Measurements from ENCODE around the gene TSHZ2. TPM values are rescaled to one million over a fixed set of nuclear protein-coding genes. Genes with fewer than 3 reads are reported as not detected.
"Not testable (repeated sequence)": the region's sequence is repeated elsewhere in the genome, so short reads cannot be mapped to it uniquely, and the experiment has no call there.

The TSHZ2 gene
- total RNA-seq, 1 donor from 2014 or later, result 0.06 TPM

DNA sequence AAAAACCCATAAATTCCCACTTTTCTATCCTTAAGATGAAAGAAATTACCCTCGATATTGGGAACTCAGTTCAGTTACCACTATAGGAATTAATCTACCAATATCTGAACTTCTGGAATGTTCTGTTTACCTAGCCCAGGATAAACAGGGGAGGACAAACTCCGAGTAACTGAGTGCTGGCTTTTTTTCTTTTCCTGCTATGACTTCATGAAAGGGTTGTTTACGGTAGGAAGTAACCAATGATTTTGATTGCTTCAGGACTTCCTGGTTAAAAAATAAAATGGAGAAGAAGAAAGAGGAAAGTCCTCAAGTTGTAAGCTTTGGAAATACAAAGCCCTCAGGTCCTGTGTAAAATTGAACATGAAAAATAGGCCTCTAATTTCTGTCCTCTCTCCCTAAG is 453.8 kb downstream of the TSHZ2 start:
- DNase-seq (ENCODE audit: low read depth), result no peak
- TF ChIP-seq, protein P1, sequence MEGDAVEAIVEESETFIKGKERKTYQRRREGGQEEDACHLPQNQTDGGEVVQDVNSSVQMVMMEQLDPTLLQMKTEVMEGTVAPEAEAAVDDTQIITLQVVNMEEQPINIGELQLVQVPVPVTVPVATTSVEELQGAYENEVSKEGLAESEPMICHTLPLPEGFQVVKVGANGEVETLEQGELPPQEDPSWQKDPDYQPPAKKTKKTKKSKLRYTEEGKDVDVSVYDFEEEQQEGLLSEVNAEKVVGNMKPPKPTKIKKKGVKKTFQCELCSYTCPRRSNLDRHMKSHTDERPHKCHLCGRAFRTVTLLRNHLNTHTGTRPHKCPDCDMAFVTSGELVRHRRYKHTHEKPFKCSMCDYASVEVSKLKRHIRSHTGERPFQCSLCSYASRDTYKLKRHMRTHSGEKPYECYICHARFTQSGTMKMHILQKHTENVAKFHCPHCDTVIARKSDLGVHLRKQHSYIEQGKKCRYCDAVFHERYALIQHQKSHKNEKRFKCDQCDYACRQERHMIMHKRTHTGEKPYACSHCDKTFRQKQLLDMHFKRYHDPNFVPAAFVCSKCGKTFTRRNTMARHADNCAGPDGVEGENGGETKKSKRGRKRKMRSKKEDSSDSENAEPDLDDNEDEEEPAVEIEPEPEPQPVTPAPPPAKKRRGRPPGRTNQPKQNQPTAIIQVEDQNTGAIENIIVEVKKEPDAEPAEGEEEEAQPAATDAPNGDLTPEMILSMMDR (conservative IDR thresholded peaks at IDR 0.05; ENCODE audit: low read depth, low read length), result no peak
- H3K4me3 ChIP-seq (ENCODE audit: low read depth, low read length), result no peak overlapping the region

DNA sequence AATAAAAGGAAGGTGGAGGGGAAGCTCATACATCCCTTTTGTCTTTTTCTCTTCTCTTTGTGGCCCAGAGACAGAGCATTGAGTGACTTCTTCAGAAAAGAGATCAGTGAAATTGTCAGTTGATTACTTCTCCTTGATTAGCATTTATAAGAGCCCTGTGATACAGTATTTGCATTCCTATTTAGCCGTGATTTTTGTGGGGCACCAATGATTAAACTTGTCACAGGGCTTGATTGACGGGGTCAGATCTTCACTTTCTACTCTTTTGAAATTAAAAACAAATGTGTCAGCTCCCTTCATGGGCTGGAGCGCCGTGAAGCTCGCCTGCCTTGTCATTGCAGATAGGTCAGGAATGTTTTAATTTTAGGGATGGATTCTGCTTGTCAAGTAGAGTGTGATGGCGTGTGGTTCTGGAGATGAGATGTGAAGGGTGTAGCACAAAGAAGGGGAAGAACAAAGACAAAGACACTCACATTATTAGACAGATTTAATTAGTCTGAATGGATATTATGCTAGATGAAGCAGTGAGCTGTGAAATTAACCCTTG is 454.7 kb downstream of the TSHZ2 start:
- TF ChIP-seq, protein P1 (conservative IDR thresholded peaks at IDR 0.05; ENCODE audit: low read depth, low read length), result no peak
- no peak for DNase-seq (ENCODE audit: low read depth)
- H3K4me3 ChIP-seq (ENCODE audit: low read depth, low read length), result no peak overlapping the region

DNA sequence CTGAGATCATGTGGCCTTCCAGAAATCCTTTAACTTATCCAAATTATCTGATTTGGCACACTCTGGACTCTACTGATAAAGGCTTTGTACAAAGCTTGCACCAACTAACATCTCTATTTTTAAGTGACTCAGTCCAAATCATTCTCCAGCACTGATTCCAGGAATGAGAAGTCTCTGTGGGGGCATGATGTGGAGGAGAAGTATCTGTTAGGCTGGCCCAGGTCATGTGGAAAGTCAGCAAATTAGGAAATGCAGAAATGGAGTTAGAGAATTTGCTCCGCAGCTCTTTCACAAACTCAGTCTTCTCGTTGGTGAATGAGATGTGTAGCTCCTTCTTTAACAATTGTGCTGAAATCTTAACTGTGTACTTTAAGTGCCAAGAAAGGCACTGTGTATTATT is 455.8 kb downstream of the TSHZ2 start:
- no peak overlapping the region for H3K4me3 ChIP-seq (ENCODE audit: low read depth, low read length)
- DNase-seq (ENCODE audit: low read depth), result no peak
- TF ChIP-seq, protein P1 (conservative IDR thresholded peaks at IDR 0.05; ENCODE audit: low read depth, low read length), result no peak

DNA sequence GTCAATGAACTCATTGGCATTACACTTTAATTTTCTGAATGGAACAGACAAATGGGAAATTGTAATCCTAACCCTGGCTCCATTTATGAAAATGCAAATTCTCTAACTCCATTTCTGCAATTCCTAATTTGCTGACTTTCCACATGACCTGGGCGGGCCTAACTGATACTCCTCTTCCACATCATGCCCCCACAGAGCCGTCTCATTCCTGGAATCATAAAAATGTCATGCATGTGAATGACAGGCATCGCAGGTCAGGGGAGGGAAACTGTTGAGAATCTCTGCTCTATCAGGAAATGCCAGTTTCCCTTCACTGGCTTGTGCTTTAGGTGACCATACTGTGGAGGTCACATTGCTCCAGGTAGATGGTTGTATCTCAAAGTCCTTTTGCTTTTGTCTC is 456.4 kb downstream of the TSHZ2 start:
- no peak overlapping the region for H3K4me3 ChIP-seq (ENCODE audit: low read depth, low read length)
- DNase-seq (ENCODE audit: low read depth), result no peak
- TF ChIP-seq, protein P1 (conservative IDR thresholded peaks at IDR 0.05; ENCODE audit: low read depth, low read length), result no peak

DNA sequence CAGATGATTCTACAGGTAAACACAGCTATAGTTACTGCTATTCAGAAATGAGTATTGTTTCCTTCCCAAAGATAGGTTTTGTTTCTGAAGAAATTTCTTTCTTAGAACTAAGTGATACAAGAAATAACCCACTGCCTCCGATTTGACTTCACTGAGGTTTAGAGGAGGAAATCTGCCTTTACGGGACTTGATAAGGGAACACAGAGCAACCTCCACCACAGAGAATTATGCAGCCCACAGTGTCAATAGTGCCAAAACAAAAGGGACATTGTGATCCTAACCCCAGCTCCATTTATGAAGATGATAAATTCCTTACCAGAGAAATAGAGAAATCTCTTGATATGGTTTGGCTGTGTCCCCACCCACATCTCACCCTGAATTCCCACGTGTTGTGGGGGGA is 456.8 kb downstream of the TSHZ2 start:
- TF ChIP-seq, protein P1 (conservative IDR thresholded peaks at IDR 0.05; ENCODE audit: low read depth, low read length), result no peak

DNA sequence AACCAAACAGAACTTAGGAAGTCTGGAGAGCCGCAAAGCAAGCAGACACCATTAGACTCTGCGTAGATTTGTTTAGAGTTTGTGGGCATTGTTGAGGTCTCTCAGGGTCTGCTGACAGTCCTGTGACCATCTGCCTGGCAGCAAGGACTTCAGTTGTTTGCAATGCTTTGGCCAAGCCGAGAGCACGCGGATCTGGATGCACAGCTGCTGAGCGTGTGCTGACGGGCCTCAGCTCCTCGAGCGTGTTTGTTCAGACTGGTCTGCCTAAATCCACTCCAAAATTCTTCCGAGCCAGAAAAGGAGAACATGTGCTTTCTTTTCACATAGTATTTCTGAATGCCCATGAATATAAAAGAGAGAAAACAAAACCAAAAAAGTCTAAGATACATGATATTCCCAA is 462.5 kb downstream of the TSHZ2 start:
- TF ChIP-seq, protein P1 (conservative IDR thresholded peaks at IDR 0.05; ENCODE audit: low read depth, low read length), result no peak
- DNase-seq (ENCODE audit: low read depth), result no peak
- H3K4me3 ChIP-seq (ENCODE audit: low read depth, low read length), result no peak overlapping the region

More for the DNA sequence above, 456.8 kb downstream of the TSHZ2 start:
- H3K4me3 ChIP-seq (ENCODE audit: low read depth, low read length), result no peak overlapping the region
- DNase-seq (ENCODE audit: low read depth), result no peak

DNA sequence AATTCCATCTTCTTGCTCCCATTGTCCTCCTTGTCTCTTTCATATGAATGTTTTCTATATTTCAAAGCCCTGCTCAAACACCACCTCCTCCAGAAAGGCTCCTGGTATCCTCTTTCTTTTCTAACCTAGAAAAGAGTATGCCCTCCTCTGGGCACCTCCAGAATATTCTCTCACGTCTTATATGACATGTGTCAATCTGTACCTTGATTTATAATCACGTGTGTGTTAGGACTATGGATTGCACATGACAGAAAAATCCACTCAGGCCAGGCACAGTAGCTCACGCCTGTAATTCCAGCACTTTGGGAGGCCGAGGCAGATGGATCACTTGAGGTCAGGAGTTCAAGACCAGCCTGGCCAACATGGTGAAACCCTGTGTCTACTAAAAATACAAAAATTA is 464.8 kb downstream of the TSHZ2 start:
- not testable (repeated sequence) for DNase-seq (ENCODE audit: low read depth); H3K4me3 ChIP-seq (ENCODE audit: low read depth, low read length)
